Osteoblast (primary cell): ENCODE results near the gene KAT6B. TPM values are rescaled to one million over a fixed set of nuclear protein-coding genes. Genes with fewer than 3 reads are reported as not detected.

ENCODE experiments used
- DNase-seq: peaks from one replicate; pipeline ENCODE4 v3.0.0; 2011; ENCODE audit warnings: low spot score, mixed read lengths; ENCODE audit not compliant: insufficient read length; ENCODE audit errors: missing footprints
- H2AFZ ChIP-seq: 2 replicates; pipeline ENCODE4 v1.6.0; 2011; ENCODE audit warnings: mild to moderate bottlenecking, low read length
- H3K27ac ChIP-seq: 2 replicates; pipeline ENCODE4 v1.5.1; 2011; ENCODE audit warnings: mild to moderate bottlenecking, low read depth, low read length, moderate library complexity
- H3K27me3 ChIP-seq: 2 replicates; pipeline ENCODE4 v1.6.0; 2012; ENCODE audit warnings: mild to moderate bottlenecking, control low read depth, inconsistent platforms, low read length, moderate library complexity; ENCODE audit not compliant: insufficient read depth
- H3K36me3 ChIP-seq: 2 replicates; pipeline ENCODE4 v1.5.1; 2011; ENCODE audit warnings: mild to moderate bottlenecking, low read length, control low read depth, moderate library complexity; ENCODE audit not compliant: insufficient read depth
- H3K4me1 ChIP-seq: 2 replicates; pipeline ENCODE4 v1.5.1; 2011; ENCODE audit warnings: mild to moderate bottlenecking, low read length, control low read depth, moderate library complexity; ENCODE audit not compliant: insufficient read depth
- H3K4me2 ChIP-seq: 2 replicates; pipeline ENCODE4 v1.6.0; 2011; ENCODE audit warnings: mild to moderate bottlenecking, low read length; ENCODE audit not compliant: insufficient read depth
- H3K4me3 ChIP-seq: fragments of 200-600 bp; sonication (generic); 3 replicates; pipeline ENCODE4 v1.5.1; 2012; ENCODE audit warnings: mild to moderate bottlenecking, low read length, inconsistent platforms; ENCODE audit not compliant: insufficient read depth
- H3K79me2 ChIP-seq: 2 replicates; pipeline ENCODE4 v1.6.0; 2012; ENCODE audit warnings: mild to moderate bottlenecking, low read length, control low read depth, inconsistent platforms; ENCODE audit not compliant: insufficient read depth
- H3K9me3 ChIP-seq: 2 replicates; pipeline ENCODE4 v1.5.1; 2011; ENCODE audit warnings: low read depth, low read length, control low read depth
- H4K20me1 ChIP-seq: 2 replicates; pipeline ENCODE4 v1.6.0; 2012; ENCODE audit warnings: mild to moderate bottlenecking, low read length, control low read depth; ENCODE audit not compliant: insufficient read depth
- CTCF ChIP-seq: IDR thresholded peaks from 2 replicates; pipeline ENCODE4 v1.5.1; 2011; ENCODE audit warnings: mild to moderate bottlenecking, low read depth, low read length, moderate library complexity; ENCODE audit errors: extremely low read depth
- total RNA-seq: library from RNA; depleted of rRNA; stranded (reverse); fragments of >200 nt; gene quantifications from 2 replicates; pipeline ENCODE4 v1.2.3, GENCODE V29; 2012

KAT6B gene
- total RNA-seq, 1 donor = 24.6 TPM

DNA sequence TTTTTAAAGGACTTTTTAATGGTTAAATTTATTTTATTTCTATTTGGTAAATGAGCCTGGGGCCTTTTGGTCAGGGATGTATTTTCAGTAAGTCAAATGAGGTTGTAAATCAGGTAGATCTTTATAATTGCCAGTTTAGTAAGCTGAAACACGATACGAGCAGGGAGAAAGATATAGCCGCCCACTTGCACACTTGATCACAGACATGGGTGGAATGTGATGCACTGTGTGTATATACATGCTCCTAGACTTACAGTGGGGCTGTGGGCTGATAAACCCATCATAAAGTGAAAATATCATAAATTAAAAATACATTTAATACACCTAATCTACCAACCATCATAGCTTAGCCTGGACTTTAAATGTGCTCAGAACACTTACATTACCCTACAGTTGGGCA is 165.7 kb downstream of the KAT6B start:
- H3K27ac ChIP-seq = no peak overlapping the region
- H3K27me3 ChIP-seq = no peaks in the 10 kb centered on the region
- no peak for DNase-seq
- H4K20me1 ChIP-seq = peaks cover 7% of the 10 kb centered on the region
- H3K4me1 ChIP-seq = peaks cover 7% of the 10 kb centered on the region
- peaks cover 6% of the 10 kb centered on the region for H3K36me3 ChIP-seq
- H3K4me3 ChIP-seq = no peak overlapping the region
- H3K4me2 ChIP-seq = no peak overlapping the region
- no peak for TF ChIP-seq CTCF
- no peaks in the 10 kb centered on the region for H3K9me3 ChIP-seq
- H2AFZ ChIP-seq = no peak overlapping the region
- no peaks in the 10 kb centered on the region for H3K79me2 ChIP-seq

- no peaks in the 10 kb centered on the region for H3K27me3 ChIP-seq
- peaks cover 1% of the 10 kb centered on the region for H4K20me1 ChIP-seq
- H3K4me2 ChIP-seq = no peak overlapping the region
- TF ChIP-seq CTCF = no peak
- no peak overlapping the region for H3K27ac ChIP-seq
- peaks cover 6% of the 10 kb centered on the region for H3K36me3 ChIP-seq
- H3K4me3 ChIP-seq = no peak overlapping the region
- no peak for DNase-seq
- H3K4me1 ChIP-seq = peaks cover under 1% of the 10 kb centered on the region
- H2AFZ ChIP-seq = no peak overlapping the region
- no peaks in the 10 kb centered on the region for H3K79me2 ChIP-seq
- no peaks in the 10 kb centered on the region for H3K9me3 ChIP-seq
Measured at GRCh38 chr10:74993649-74994048, 167.2 kb downstream of the KAT6B start.

- no peaks in the 10 kb centered on the region for H4K20me1 ChIP-seq
- H3K27ac ChIP-seq = no peak overlapping the region
- H3K79me2 ChIP-seq = no peaks in the 10 kb centered on the region
- no peak overlapping the region for H2AFZ ChIP-seq
- TF ChIP-seq CTCF = no peak
- no peak overlapping the region for H3K4me2 ChIP-seq
- no peak overlapping the region for H3K4me3 ChIP-seq
- DNase-seq = no peak
- H3K9me3 ChIP-seq = no peaks in the 10 kb centered on the region
- no peaks in the 10 kb centered on the region for H3K4me1 ChIP-seq
- H3K36me3 ChIP-seq = peaks cover 10% of the 10 kb centered on the region
- no peaks in the 10 kb centered on the region for H3K27me3 ChIP-seq
Measured at GRCh38 chr10:74994854-74995253, 168.5 kb downstream of the KAT6B start.

DNA sequence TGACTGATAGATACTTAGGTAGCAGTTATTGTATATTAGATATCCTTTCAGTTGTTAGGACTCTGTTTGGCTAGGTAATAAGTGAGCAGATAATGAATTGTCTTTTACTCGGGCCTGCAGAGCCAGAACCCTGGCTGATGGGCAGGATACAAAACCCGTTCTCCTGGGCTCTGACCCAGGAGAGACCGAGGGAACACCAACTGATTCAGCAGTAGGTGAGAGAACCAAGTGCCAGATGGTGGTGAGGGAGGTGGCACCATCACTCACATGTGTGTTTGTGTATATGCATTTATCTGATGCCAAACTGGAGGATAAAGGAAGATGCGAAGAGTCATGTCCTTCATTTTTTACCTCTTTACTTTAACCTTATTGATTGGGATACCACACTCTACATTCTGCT is 169.4 kb downstream of the KAT6B start:
- no peak for DNase-seq
- Histone ChIP-seq H2AFZ (no peak overlapping the region), H3K9me3 (no peaks in the 10 kb centered on the region), H3K36me3 (peaks cover 10% of the 10 kb centered on the region), H3K79me2 (no peaks in the 10 kb centered on the region), H4K20me1 (no peaks in the 10 kb centered on the region), H3K4me2 (no peak overlapping the region), H3K4me1 (no peaks in the 10 kb centered on the region), H3K27ac (no peak overlapping the region), H3K4me3 (no peak overlapping the region), H3K27me3 (no peaks in the 10 kb centered on the region)
- TF ChIP-seq CTCF = no peak
